ENCODE data around the gene RAB26.
"Not testable (repeated sequence)": the region's sequence is repeated elsewhere in the genome, so short reads cannot be mapped to it uniquely, and the experiment has no call there.

Gene RAB26

GRCh38 chr16:2117960-2118722 is 30.3 kb upstream of the RAB26 start:
- not testable (repeated sequence) for DNase-seq

GRCh38 chr16:2121325-2121724 is 27.1 kb upstream of the RAB26 start:
- not testable (repeated sequence) for DNase-seq

- no peak for DNase-seq
These were observed 26.6 kb upstream of the RAB26 start for GRCh38 chr16:2121853-2122252.

DNA sequence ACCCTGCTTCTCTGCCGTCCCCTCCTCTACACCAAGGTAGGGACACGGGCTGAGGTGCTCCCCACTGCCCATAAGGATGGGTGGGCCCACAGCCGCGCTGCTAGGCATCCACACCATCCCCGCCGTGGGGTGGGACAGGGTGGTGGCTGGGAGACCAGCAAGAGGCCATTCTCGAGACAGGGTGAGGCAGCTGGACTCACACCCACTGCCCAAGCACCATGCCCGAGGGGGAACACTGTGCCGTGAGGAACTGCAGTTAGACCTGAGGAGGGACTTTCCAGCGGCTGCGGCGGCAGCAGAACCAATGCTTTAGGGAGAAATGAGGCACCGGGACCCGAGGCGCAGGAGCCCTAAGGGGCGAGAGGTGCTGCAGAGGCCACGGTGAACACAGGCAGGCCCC is 26.0 kb upstream of the RAB26 start:
- no peak for DNase-seq

DNA sequence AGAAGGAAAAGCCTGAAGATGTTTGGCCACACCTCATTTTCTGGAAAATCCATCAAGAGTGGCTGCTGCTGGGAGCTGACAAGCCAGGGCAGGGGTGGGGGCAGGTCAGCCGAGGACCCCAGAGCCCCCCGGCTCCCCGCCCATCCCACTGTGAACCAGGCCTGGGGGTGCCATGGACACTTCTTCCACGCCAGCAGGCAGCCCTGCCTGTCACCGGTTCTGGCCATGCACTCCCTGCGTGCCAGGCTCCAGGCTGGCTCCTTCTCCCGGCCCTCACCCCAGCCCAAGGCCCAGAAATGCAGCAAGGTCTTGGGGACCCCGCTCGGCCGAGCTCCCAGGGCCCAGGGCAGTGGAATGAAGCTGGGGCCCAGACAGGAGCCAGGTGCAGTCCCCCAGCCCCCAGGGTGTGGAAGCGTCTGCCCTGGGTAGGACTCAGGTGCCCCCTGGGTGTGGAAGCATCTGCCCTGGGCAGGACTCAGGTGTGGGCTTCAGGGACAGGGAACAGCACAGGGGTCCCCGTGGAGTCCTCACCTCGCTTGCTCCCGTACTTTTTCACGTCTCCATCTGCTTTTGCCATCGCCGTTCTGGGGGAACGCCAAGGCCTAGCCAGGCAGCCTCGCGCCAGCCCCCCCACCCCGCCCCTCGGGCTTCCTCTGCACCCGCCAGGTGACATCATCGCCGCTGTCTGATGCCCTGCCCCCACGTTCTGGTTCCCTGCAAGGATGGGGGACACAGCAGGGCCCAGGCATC is 25.3 kb upstream of the RAB26 start:
- not testable (repeated sequence) for DNase-seq

DNA sequence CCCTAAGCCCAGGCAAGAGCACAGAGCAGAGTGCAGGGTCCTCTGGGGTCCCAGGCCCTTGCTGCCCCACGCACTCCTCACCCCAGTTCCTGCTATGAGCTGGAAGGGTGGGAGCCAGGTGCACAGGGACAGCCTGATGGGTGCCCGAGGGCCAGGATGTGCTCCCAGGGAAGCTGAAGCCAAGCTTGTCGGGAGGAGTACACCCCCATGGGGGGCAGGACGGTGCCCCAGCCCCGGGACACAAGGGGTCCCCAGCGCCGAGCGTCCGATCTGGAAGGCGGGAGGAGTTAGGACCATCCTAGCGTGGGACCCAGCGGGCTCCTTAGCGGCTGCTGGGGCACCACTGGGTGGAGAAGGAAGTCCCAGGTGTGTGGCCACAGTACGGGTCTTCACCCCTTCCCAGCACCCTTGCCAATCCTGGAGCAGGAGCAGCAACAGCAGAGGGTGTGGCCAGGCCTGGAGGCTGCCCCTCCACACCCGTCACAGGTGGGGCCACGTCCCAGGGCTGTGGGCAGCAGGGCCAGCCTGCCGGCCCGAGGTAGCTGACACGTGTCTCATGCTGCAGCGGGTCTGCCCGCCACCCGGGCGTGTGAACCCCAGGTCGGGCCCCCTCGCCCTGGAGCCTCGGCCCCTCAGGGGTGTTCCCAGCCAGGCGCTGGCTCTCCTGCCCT is 24.6 kb upstream of the RAB26 start:
- not testable (repeated sequence) for DNase-seq

GRCh38 chr16:2124377-2124693 is 24.1 kb upstream of the RAB26 start:
- not testable (repeated sequence) for DNase-seq

DNA sequence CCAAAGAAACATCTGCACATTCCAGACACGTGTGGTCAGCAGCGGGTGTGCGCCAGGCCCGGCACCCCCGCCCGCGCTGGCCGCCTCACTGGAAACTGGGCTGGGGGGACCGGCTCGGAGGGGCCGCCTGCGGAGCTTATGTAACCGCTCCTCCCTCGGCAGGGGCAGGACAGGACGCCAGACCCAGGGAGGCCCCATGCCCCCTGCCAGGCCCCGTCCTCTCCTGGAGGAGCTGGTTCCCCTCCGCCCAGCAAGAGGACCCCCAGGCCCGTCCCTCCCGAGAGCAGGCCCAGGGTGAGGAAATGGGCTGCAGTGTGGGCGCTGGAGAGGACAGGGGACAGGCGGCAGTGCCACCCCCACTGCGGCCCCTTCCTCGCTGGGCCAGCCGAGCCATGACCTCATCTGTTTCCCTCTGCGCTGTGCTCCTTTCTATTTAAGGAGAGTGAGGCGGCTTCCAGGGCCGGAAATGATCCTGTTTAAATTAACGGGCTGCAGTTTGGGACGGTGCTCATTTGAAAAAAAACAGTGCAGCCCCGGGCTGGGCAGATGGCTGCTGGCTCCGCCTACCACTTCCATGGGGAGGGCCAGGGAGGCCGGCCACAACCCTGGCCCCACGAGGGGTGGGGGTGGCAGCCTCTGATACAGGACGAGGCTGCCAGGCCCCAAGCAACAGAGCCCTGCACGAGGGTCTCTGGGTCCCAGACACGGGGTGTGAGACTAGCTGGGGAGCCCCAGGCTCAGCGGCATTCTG is 23.6 kb upstream of the RAB26 start:
- DNase-seq = not testable (repeated sequence)

DNA sequence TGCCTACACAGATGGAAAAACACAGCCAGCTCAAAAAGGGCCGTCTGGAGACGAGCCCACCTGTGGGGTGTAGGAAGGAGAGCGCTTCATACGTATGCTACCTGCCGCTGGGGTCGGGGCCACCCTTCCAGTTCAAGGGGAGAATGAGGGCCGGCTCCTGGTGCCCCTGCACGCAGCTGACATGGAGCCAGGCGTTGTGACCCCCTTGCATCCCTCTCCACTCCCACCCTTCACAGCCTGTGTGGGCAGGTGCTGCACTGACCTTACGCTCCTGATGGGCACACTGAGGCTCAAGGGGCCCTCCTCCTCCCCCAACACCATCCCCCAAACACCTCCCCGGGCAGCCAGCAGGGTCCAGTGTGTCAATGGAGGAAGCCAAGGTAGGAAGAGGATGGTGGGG is 22.8 kb upstream of the RAB26 start:
- DNase-seq = not testable (repeated sequence)

- DNase-seq = not testable (repeated sequence)
These were observed 22.2 kb upstream of the RAB26 start for GRCh38 chr16:2126161-2126743.

DNA sequence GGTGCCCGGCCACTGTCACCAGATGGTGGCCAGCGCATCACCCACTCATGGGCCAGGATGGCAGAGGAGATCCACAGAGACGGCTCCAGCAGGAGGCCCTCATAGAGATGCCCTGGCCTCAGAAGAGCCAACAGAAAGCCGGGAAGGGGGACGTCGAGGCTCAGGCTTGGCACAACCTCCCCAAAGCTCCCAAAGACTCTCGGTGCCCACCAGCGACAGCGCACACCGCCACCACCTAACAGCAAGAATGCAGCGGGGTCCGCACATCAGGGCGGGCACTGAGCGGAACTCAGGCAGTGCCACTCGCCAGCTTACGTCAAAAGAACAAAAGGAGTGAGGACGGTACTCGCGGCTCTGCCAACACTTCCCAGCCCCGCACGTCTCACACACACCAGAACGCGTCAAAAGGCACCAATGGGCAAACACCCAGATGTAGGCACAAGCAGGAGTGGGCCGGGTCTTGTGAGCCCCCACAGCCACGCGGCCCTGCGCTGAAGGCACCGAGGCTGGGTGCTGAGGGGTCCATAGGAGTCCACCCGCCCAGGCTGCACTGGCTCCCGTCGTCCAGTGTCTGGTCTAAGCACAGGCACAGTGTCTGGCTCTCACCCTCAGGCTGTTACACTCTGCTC is 21.4 kb upstream of the RAB26 start:
- not testable (repeated sequence) for DNase-seq

DNA sequence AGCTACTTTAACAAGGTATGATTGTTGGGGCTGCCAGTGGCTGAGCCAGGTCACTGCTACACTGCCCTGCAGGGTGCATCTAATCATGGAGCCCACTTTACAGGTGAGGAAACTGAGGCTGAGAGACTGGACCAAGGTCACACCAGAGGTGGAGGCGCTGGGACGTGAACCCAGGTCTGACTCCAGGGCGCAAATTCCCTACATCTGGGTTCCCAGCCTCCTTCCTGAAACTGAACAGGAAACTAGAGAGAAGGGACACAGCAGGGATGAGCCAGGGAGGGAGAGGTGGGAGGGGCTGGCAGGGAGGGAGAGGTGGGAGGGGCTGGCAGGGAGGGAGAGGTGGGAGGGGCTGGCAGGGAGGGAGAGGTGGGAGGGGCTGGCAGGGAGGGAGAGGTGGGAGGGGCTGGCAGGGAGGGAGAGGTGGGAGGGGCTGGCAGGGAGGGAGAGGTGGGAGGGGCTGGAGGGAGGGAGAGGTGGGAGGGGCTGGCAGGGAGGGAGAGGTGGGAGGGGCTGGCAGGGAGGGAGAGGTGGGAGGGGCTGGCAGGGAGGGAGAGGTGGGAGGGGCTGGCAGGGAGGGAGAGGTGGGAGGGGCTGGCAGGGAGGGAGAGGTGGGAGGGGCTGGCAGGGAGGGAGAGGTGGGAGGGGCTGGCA is 20.7 kb upstream of the RAB26 start:
- peak; percentile 31 for DNase-seq

GRCh38 chr16:2129251-2129650 is 19.2 kb upstream of the RAB26 start:
- not testable (repeated sequence) for DNase-seq

GRCh38 chr16:2129890-2130447 is 18.5 kb upstream of the RAB26 start:
- not testable (repeated sequence) for DNase-seq

- not testable (repeated sequence) for DNase-seq
These were observed 14.6 kb upstream of the RAB26 start for GRCh38 chr16:2133797-2134196.

DNA sequence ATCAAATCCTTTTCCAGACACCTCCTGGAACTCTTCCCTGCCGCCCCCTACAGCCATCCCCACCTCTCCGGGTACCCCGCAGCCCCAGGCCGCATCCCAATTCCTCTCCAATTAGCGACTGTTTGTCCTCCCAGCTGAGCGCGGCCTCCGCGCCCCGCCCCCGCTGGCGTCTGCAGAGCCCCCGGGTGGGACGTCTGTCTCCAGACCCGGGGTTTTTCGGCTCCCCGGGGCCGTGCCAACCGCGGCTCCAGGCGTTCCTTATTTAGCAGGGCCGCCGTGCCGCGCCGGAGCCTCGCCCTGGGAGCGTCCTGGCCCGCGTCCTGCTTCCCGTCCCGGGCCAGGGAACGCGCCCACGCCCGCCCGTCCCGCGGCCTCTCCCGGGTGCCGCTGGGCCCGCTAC is 13.4 kb upstream of the RAB26 start:
- not testable (repeated sequence) for DNase-seq

GRCh38 chr16:2135770-2136490 is 12.5 kb upstream of the RAB26 start, which contains the start of gene PKD1:
TSS of gene PKD1 (minus strand) at chr16:2135898. CDS start at chr16:2135689, 209 bp downstream.
- DNase-seq = peak; percentile 98

DNA sequence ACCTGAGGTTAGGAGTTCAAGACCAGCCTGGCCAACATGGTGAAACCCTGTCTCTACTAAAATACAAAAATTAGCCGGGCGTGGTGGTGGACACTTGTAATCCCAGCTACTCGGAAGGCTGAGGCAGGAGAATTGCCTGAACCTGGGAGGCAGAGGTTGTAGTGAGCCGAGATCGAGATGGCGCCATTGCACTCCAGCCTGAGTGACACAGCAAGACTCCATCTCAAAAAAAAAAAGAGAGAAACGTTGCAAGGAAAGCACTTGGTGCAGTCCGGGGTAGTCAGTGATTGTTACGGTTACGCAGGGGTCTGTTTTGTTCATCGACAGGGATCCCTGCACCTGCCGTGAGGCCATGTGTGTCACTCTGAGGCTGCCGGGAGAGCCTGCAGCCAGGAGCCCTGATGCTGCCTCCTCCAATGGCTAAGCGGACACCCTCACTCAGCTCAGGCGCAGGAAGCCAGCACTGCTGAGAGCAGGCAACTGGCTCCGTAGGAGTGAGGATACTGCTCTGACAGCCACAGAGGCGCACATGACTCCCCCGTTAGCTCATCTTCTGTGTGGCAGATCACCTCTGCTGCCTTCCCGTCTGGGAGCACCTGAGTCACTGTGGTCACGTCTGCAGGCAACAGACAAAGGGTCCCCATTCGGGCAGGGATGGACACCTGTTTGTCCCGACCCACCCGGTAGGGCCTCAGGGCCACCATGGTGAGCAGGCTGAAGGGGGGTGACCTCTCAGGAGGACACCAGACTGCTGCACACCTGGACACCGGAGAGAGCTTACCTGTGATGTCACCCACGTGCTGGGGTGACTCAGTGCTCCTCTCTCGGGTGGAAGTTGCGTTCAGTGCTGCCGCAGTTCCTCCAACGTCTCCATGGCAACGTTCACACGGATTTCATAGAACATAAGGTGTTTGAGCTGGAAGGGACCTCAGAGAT is 5.2 kb upstream of the RAB26 start:
- DNase-seq = no peak

GRCh38 chr16:2143878-2144485 is 4.4 kb upstream of the RAB26 start:
- no peak for DNase-seq

Data from activated T-cell treated with anti-CD3 and anti-CD28 coated beads for 4 hours (primary cell).